ENCODE results near the gene DNTT. TPM values are rescaled to one million over a fixed set of nuclear protein-coding genes. Genes with fewer than 3 reads are reported as not detected.

DNTT gene
- total and polyA plus RNA-seq, 2 of the 13 experiments (the other 11 are each of a cell fraction or from before 2014, with no cell fraction given), result not detected

DNA sequence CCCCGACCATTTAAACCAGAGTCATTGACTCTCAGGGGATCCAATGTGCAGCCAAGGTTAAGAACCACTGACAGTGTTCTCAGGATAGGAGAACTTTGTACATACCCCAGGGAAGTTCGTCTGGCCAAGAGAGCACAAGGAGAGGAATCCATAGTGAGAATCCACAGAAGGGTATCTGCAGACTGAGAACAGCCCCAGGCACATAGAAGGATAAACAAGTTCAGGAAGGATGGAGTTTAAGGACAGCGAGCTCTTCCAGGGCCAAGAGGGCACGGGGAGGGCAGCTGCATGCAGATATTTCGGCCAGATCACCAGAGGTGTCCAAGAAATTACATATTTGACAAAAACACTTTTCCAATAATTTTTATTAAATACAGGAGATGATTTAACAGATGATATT, 49.3 kb upstream of the DNTT start:
- no peak overlapping the region for H2AFZ ChIP-seq (ENCODE audit: low read length)
- ATAC-seq (no peak), DNase-seq (ENCODE audit: low spot score) (no peak), FAIRE-seq (no peak)
- no peak overlapping the region for H3K9ac ChIP-seq (ENCODE audit: insufficient read depth, low read depth, low read length)
- H4K20me1 ChIP-seq (ENCODE audit: insufficient read depth, low read length), result no peaks in the 10 kb centered on the region
- H3K79me2 ChIP-seq (ENCODE audit: insufficient read depth, low read length), result no peaks in the 10 kb centered on the region
- in situ Hi-C loops (cut with HindIII; ENCODE audit: extremely low pct_ligation_motif_present, low pct_unique_long_range_greater_than_20kb) (no loop called here), intact Hi-C loops (cut with micrococcal nuclease; ENCODE audit: unreplicated experiment) (no loop called here)
- ChIA-PET CTCF (ENCODE audit: low intra/inter-chr PET ratio, low total read pairs) (no interaction called here), POLR2A (no interaction called here)
- TF ChIP-seq ZNF670 (CRISPR knock-in tag; IDR thresholded peaks at IDR 0.05; ENCODE audit: borderline replicate concordance), result no peak
- TF ChIP-seq, protein P1, sequence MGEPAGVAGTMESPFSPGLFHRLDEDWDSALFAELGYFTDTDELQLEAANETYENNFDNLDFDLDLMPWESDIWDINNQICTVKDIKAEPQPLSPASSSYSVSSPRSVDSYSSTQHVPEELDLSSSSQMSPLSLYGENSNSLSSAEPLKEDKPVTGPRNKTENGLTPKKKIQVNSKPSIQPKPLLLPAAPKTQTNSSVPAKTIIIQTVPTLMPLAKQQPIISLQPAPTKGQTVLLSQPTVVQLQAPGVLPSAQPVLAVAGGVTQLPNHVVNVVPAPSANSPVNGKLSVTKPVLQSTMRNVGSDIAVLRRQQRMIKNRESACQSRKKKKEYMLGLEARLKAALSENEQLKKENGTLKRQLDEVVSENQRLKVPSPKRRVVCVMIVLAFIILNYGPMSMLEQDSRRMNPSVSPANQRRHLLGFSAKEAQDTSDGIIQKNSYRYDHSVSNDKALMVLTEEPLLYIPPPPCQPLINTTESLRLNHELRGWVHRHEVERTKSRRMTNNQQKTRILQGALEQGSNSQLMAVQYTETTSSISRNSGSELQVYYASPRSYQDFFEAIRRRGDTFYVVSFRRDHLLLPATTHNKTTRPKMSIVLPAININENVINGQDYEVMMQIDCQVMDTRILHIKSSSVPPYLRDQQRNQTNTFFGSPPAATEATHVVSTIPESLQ (CRISPR knock-in tag; conservative IDR thresholded peaks at IDR 0.05), result no peak
- TF ChIP-seq REXO4 (CRISPR knock-in tag; IDR thresholded peaks at IDR 0.05; ENCODE audit: borderline replicate concordance), result no peak
- TF ChIP-seq RBAK (CRISPR knock-in tag; IDR thresholded peaks at IDR 0.05), result no peak
- TF ChIP-seq RFX5 (IDR thresholded peaks at IDR 0.05; ENCODE audit: low read depth, low read length), result no peak
- TF ChIP-seq, protein P2, sequence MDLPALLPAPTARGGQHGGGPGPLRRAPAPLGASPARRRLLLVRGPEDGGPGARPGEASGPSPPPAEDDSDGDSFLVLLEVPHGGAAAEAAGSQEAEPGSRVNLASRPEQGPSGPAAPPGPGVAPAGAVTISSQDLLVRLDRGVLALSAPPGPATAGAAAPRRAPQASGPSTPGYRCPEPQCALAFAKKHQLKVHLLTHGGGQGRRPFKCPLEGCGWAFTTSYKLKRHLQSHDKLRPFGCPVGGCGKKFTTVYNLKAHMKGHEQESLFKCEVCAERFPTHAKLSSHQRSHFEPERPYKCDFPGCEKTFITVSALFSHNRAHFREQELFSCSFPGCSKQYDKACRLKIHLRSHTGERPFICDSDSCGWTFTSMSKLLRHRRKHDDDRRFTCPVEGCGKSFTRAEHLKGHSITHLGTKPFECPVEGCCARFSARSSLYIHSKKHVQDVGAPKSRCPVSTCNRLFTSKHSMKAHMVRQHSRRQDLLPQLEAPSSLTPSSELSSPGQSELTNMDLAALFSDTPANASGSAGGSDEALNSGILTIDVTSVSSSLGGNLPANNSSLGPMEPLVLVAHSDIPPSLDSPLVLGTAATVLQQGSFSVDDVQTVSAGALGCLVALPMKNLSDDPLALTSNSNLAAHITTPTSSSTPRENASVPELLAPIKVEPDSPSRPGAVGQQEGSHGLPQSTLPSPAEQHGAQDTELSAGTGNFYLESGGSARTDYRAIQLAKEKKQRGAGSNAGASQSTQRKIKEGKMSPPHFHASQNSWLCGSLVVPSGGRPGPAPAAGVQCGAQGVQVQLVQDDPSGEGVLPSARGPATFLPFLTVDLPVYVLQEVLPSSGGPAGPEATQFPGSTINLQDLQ (CRISPR knock-in tag; IDR thresholded peaks at IDR 0.05), result no peak
- no peak for TF ChIP-seq RFX1 (IDR thresholded peaks at IDR 0.05)
- TF ChIP-seq NR2C2 (CRISPR knock-in tag; IDR thresholded peaks at IDR 0.05; ENCODE audit: borderline replicate concordance), result no peak
- no peak for TF ChIP-seq NR2F6 (IDR thresholded peaks at IDR 0.05)
- TF ChIP-seq NR2F6 (CRISPR knock-in tag; IDR thresholded peaks at IDR 0.05), result no peak
- TF ChIP-seq, protein P3, sequence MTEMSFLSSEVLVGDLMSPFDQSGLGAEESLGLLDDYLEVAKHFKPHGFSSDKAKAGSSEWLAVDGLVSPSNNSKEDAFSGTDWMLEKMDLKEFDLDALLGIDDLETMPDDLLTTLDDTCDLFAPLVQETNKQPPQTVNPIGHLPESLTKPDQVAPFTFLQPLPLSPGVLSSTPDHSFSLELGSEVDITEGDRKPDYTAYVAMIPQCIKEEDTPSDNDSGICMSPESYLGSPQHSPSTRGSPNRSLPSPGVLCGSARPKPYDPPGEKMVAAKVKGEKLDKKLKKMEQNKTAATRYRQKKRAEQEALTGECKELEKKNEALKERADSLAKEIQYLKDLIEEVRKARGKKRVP (CRISPR knock-in tag; IDR thresholded peaks at IDR 0.05), result no peak
- no peak for TF ChIP-seq ZNF256 (CRISPR knock-in tag; conservative IDR thresholded peaks at IDR 0.05)
- TF ChIP-seq U2AF2 (IDR thresholded peaks at IDR 0.05; ENCODE audit: low read depth, low read length), result no peak
- H3K27me3 ChIP-seq (ENCODE audit: control insufficient read depth in 1 of 2, insufficient read depth in 2 of 2, low read length in 2 of 2), result peaks cover 0 to 16% of the 10 kb centered on the region in 2 experiments; a peak in 3 of 5 replicates
- H3K4me1 ChIP-seq (ENCODE audit: insufficient read depth, low read length), result peaks cover 6% of the 10 kb centered on the region; the same call in 1 of the 2 replicates
- no peak overlapping the region for H3K4me2 ChIP-seq (ENCODE audit: low read depth, low read length)
- no peak overlapping the region for H3K4me3 ChIP-seq (replicated peaks in 1 of 3; ENCODE audit: insufficient read depth in 1 of 3, low read depth in 2 of 3, low read length in 3 of 3)
- no peak overlapping the region for H3K27ac ChIP-seq (ENCODE audit: extremely low read length, insufficient read depth, low read length)
- 32% methylated on average over 5 of the region's 5 CpGs for WGBS (ENCODE audit: low lambda C conversion rate)
- no peaks in the 10 kb centered on the region for H3K9me3 ChIP-seq (ENCODE audit: low read length)
- no peaks in the 10 kb centered on the region for H3K36me3 ChIP-seq (replicated peaks in 1 of 2; ENCODE audit: control insufficient read depth in 1 of 2, insufficient read depth in 2 of 2, low read length in 2 of 2)
- BruUV-seq (replicated peaks), result no TSS peak
